PC-3 (cell line): Measurements from ENCODE around the gene PIMREG. TPM values are rescaled to one million over a fixed set of nuclear protein-coding genes. Genes with fewer than 3 reads are reported as not detected.

Experiments used
- ATAC-seq: fragments of 200-7000 bp; cut with Tn5 transposase; 2 replicates; pipeline ENCODE4 v1.9.1; 2020; ENCODE audit warnings: mild to moderate bottlenecking, moderate library complexity
- BruUV-seq: library from RNA; stranded (reverse); fragments of 400-500 nt; replicated peaks from 2 replicates; lab custom pipeline; 2021; lab: Mats Ljungman, UMichigan
- CTCF ChIA-PET: fragments of 300-600 bp; sonication (Branson Sonifier 250); formaldehyde crosslinking; loops from one replicate; lab custom pipeline; 2022; ENCODE audit warnings: antibody characterized with exemption; lab: Charles Lee
- POLR2A ChIA-PET: fragments of 300-600 bp; sonication (Branson Sonifier 250); formaldehyde crosslinking; loops from one replicate; lab custom pipeline; 2022; ENCODE audit warnings: antibody characterized with exemption; ENCODE audit not compliant: unreplicated experiment; lab: Charles Lee
- DNase-seq: peaks from one replicate; pipeline ENCODE4 v3.0.0-alpha.2; 2015
- H2AFZ ChIP-seq: fragments of 300-600 bp; sonication (generic); 2 replicates; pipeline ENCODE4 v1.6.0; 2016; ENCODE audit warnings: antibody characterized with exemption, low read length
- H3F3A ChIP-seq: fragments of 300-600 bp; sonication (generic); one replicate; pipeline ENCODE4 v1.6.0; 2017; ENCODE audit warnings: antibody characterized with exemption, low read length, control low read depth, mild to moderate bottlenecking; ENCODE audit not compliant: unreplicated experiment
- H3K27ac ChIP-seq: fragments of 300-600 bp; sonication (generic); 2 replicates; pipeline ENCODE4 v1.5.1; 2016; ENCODE audit warnings: mild to moderate bottlenecking, low read length
- H3K27me3 ChIP-seq: fragments of 300-600 bp; sonication (generic); 2 replicates; pipeline ENCODE4 v1.6.1; 2016; ENCODE audit warnings: low read length, mixed read lengths
- H3K36me3 ChIP-seq: fragments of 300-600 bp; sonication (generic); 2 replicates; pipeline ENCODE4 v1.6.1; 2016; ENCODE audit warnings: low read depth, mixed run types, low read length, mixed read lengths
- H3K4me1 ChIP-seq: fragments of 300-600 bp; sonication (generic); 2 replicates; pipeline ENCODE4 v1.5.1; 2016; ENCODE audit warnings: low read length; ENCODE audit not compliant: insufficient read depth
- H3K4me2 ChIP-seq: fragments of 300-600 bp; sonication (generic); 2 replicates; pipeline ENCODE4 v1.6.0; 2016; ENCODE audit warnings: low read length
- H3K4me3 ChIP-seq: fragments of 300-600 bp; sonication (generic); 2 replicates; pipeline ENCODE4 v1.5.1; 2016; ENCODE audit warnings: mild to moderate bottlenecking, low read length, mixed read lengths
- H3K79me2 ChIP-seq: fragments of 300-600 bp; sonication (generic); 2 replicates; pipeline ENCODE4 v1.6.1; 2017; ENCODE audit warnings: low read length, mixed read lengths
- H3K9ac ChIP-seq: fragments of 300-600 bp; sonication (generic); 2 replicates; pipeline ENCODE4 v1.6.0; 2016; ENCODE audit warnings: mild to moderate bottlenecking, low read length
- H3K9me2 ChIP-seq: fragments of 300-600 bp; sonication (generic); replicated peaks from 2 replicates; pipeline ENCODE4 v1.6.1; 2016; ENCODE audit warnings: mixed run types, low read length, mixed read lengths
- H3K9me3 ChIP-seq: fragments of 300-600 bp; sonication (generic); 2 replicates; pipeline ENCODE4 v1.6.1; 2016; ENCODE audit warnings: low read length, mixed read lengths
- H4K20me1 ChIP-seq: fragments of 300-600 bp; sonication (generic); 2 replicates; pipeline ENCODE4 v1.6.1; 2016; ENCODE audit warnings: low read length, mixed read lengths
- EZH2 ChIP-seq: fragments of 300-600 bp; sonication (generic); IDR thresholded peaks from one replicate; pipeline ENCODE4 v1.6.1; 2017; ENCODE audit warnings: antibody characterized with exemption, mild to moderate bottlenecking, low read length; ENCODE audit not compliant: unreplicated experiment
- EZH2phosphoT487 ChIP-seq: fragments of 300-600 bp; sonication (generic); IDR thresholded peaks from 2 replicates; pipeline ENCODE4 v1.6.1; 2018; ENCODE audit warnings: mild to moderate bottlenecking, antibody characterized with exemption, low read length, borderline replicate concordance
- intact Hi-C: fragments of 100-400 bp; cut with micrococcal nuclease; formaldehyde crosslinking; loops from 2 replicates; pipeline ENCODE4 v1.9.0; 2023
- total RNA-seq: library from RNA; depleted of rRNA; stranded (reverse); fragments of >200 nt; gene quantifications from 2 replicates; pipeline ENCODE4 v1.2.3, GENCODE V29; 2014
- TF ChIP-seq, protein P1 (sequence below): fragments of 300-600 bp; sonication (generic); conservative IDR thresholded peaks from 2 replicates; pipeline ENCODE4 v1.5.1; 2017; ENCODE audit warnings: antibody characterized with exemption, low read depth, mild to moderate bottlenecking, low read length

Gene PIMREG
- total RNA-seq, 1 experiment from 2014 or later: 67.6 TPM

DNA sequence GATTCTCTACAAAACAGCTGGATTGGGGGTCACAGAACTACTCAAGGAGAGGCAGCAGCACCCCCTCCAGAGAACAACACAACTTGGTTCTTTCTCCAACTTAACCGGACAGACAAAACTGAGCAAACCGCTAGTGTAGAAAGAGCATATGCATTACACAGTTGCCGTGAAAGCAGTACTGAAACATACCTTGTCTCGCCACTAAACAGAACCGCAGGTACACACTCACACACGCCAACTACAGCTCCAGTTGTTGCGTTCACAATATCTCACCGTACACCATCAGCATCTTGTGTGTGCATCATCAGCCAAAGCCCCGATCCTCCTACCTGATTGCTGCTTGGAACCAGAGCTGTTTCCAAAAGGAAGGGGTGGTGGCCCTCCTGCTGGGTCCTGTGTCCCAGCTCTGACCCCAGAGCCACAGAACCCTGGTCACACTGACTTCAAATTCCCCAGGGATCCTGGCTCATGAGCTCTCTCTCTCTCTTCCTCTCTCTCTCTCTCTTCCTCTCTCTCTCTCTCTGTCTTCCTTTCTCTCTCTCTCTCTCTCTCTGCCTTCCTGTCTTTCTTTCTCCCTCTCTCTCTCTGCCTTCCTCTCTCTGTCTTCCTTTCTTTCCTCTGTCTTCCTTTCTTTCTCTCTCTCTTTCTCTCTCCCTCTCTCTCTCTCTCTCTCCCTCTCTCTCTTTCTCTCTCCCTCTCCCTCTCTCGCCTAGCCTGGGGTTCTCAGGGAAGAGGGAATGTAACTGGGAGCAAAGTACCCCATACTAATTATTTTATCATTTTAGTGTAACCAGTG lies 8.4 kb downstream of the PIMREG start:
- Histone ChIP-seq H3K9me2 (no peaks in the 10 kb centered on the region), H3K36me3 (no peaks in the 10 kb centered on the region; the same call in 1 of the 2 replicates), H3K9ac (no peak overlapping the region), H3K4me3 (no peak overlapping the region), H3K79me2 (no peaks in the 10 kb centered on the region), H3K27me3 (no peaks in the 10 kb centered on the region), H3K27ac (no peak overlapping the region), H3K9me3 (no peaks in the 10 kb centered on the region), H3K4me2 (no peak overlapping the region), H3F3A (no peaks in the 10 kb centered on the region), H3K4me1 (peaks cover 9% of the 10 kb centered on the region), H2AFZ (no peak overlapping the region), H4K20me1 (no peaks in the 10 kb centered on the region)
- BruUV-seq: no TSS peak
- DNase-seq: no peak
- TF ChIP-seq, protein P1, sequence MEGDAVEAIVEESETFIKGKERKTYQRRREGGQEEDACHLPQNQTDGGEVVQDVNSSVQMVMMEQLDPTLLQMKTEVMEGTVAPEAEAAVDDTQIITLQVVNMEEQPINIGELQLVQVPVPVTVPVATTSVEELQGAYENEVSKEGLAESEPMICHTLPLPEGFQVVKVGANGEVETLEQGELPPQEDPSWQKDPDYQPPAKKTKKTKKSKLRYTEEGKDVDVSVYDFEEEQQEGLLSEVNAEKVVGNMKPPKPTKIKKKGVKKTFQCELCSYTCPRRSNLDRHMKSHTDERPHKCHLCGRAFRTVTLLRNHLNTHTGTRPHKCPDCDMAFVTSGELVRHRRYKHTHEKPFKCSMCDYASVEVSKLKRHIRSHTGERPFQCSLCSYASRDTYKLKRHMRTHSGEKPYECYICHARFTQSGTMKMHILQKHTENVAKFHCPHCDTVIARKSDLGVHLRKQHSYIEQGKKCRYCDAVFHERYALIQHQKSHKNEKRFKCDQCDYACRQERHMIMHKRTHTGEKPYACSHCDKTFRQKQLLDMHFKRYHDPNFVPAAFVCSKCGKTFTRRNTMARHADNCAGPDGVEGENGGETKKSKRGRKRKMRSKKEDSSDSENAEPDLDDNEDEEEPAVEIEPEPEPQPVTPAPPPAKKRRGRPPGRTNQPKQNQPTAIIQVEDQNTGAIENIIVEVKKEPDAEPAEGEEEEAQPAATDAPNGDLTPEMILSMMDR: no peak
- no peak for TF ChIP-seq EZH2phosphoT487
- ChIA-PET CTCF (no interaction called here), POLR2A (no interaction called here)
- no peak for ATAC-seq
- intact Hi-C loops: no loop called here

DNA sequence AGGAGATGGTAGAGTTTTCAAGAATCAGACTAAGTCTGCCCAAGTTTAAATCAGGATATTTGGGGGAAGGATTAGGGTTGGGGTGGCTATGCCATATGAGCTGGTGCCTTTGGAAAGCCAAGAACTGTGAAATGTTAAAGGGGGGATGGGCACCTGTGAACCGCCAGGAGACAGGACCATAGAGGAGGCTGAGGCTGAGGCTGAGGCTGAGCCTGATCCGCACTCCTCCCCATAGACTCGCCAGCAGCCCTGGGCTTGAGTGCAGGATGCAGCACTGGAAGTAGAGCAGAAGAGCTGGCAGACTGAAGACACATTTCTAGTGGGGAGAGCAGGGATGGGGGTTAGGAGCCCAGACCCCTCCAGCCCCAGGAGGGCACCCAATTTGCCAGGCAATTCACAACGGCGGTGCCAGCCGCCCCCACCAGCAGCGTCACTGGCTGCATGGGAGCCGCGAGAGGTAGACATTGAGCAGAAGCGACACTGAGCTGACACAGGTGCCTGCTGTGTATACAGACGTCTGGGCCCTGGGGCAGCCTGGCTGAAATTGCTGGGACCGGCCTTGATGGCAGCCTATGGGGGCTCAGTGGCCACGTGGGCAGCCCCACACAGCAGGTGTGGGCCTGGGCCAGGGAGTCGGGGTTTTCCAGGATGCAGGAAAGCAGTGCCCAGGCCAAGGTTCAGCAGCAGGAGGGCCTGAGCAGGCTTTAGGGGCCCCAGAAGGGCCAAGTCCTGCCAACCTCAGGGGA lies 9.2 kb downstream of the PIMREG start:
- no peak overlapping the region for H3K9ac ChIP-seq
- ATAC-seq (no peak), DNase-seq (no peak)
- no peak overlapping the region for H3K27ac ChIP-seq
- BruUV-seq: no TSS peak
- H3K4me2 ChIP-seq: no peak overlapping the region
- no peak overlapping the region for H2AFZ ChIP-seq
- H3K36me3 ChIP-seq: no peaks in the 10 kb centered on the region; the same call in 1 of the 2 replicates
- H4K20me1 ChIP-seq: no peaks in the 10 kb centered on the region
- H3K9me2 ChIP-seq: no peaks in the 10 kb centered on the region
- intact Hi-C loops: no loop called here
- H3K4me3 ChIP-seq: no peak overlapping the region
- POLR2A ChIA-PET: no interaction called here
- no peaks in the 10 kb centered on the region for H3K79me2 ChIP-seq
- peaks cover 9% of the 10 kb centered on the region for H3K4me1 ChIP-seq
- CTCF ChIA-PET: no interaction called here
- H3F3A ChIP-seq: no peaks in the 10 kb centered on the region
- no peaks in the 10 kb centered on the region for H3K9me3 ChIP-seq
- no peaks in the 10 kb centered on the region for H3K27me3 ChIP-seq
- no peak for TF ChIP-seq EZH2phosphoT487
- no peak for TF ChIP-seq EZH2
- TF ChIP-seq, protein P1: no peak
